Thymus (tissue), 11 donors: ENCODE measurements around the gene C19orf85. TPM values are rescaled to one million over a fixed set of nuclear protein-coding genes. Genes with fewer than 3 reads are reported as not detected.

Experiments used
- DNase-seq, 9 donors: peaks; one replicate each; pipeline ENCODE4 v3.0.0-alpha.2; 2013; ENCODE audit warnings: low spot score in 9 of 9, low read depth in 6 of 9, missing footprints in 1 of 9
- H3K27ac ChIP-seq, 2 donors: one replicate each; pipeline ENCODE4 v1.5.1; 2013; ENCODE audit warnings: control low read depth in 1 of 2, low read depth in 1 of 2, low read length in 1 of 2, mild to moderate bottlenecking in 1 of 2, moderate library complexity in 1 of 2
- H3K27me3 ChIP-seq, 2 donors: one replicate each; pipeline ENCODE4 v1.5.1; 2013; ENCODE audit warnings: low read length in 1 of 2; ENCODE audit not compliant: control insufficient read depth in 2 of 2, insufficient read depth in 1 of 2
- H3K36me3 ChIP-seq, 2 donors: one replicate each; pipeline ENCODE4 v1.5.1; 2013; ENCODE audit warnings: low read length in 1 of 2, mild to moderate bottlenecking in 1 of 2, moderate library complexity in 1 of 2; ENCODE audit not compliant: control insufficient read depth in 2 of 2, insufficient read depth in 2 of 2
- H3K4me1 ChIP-seq, 2 donors: one replicate each; pipeline ENCODE4 v1.5.1; 2013; ENCODE audit warnings: low read length in 2 of 2; ENCODE audit not compliant: control insufficient read depth in 2 of 2, insufficient read depth in 2 of 2
- H3K4me3 ChIP-seq, 2 donors: one replicate each; pipeline ENCODE4 v1.5.1; 2013; ENCODE audit warnings: low read length in 2 of 2, control low read depth in 1 of 2, mild to moderate bottlenecking in 1 of 2
- H3K9me3 ChIP-seq, 2 donors: one replicate each; pipeline ENCODE4 v1.5.1; 2013; ENCODE audit warnings: low read length in 1 of 2, mild to moderate bottlenecking in 1 of 2; ENCODE audit not compliant: control insufficient read depth in 2 of 2, insufficient read depth in 1 of 2
- WGBS: extraction: QIAGEN DNeasy Blood & Tissue Kit; methylation state at CpG from one replicate; pipeline ENCODE4 v1.1.7; 2013; 5-methylcytosine and 5-hydroxymethylcytosine counted together
- polyA plus RNA-seq: library from polyadenylated mRNA; stranded (reverse); fragments of 200-250 nt; gene quantifications from one replicate; pipeline ENCODE4 v1.2.3, GENCODE V29; 2013
- total RNA-seq: library from RNA; stranded (reverse); fragments of 120-200 nt; gene quantifications from one replicate; pipeline ENCODE4 v1.2.4, GENCODE V29; 2013
- donor health status: healthy.

The C19orf85 gene
- total and polyA plus RNA-seq, 2 donors: not detected

GRCh38 chr19:55463583-55464031, 944 bp downstream of the C19orf85 start:
- WGBS: 84% methylated on average over 15 of the region's 15 CpGs
- Histone ChIP-seq H3K9me3 (peaks cover 1 to 8% of the 10 kb centered on the region in 2 donors), H3K27me3 (peaks cover 2 to 40% of the 10 kb centered on the region in 2 donors), H3K4me3 (no peak overlapping the region), H3K36me3 (no peaks in the 10 kb centered on the region), H3K4me1 (peaks cover 15 to 20% of the 10 kb centered on the region in 2 donors), H3K27ac (no peak overlapping the region)
- no peak for DNase-seq

GRCh38 chr19:55462722-55463121, 1.8 kb downstream of the C19orf85 start:
- H3K36me3 ChIP-seq: no peaks in the 10 kb centered on the region
- H3K4me3 ChIP-seq: no peak overlapping the region
- WGBS: 93% methylated on average over 11 of the region's 11 CpGs
- H3K4me1 ChIP-seq: peaks cover 11 to 15% of the 10 kb centered on the region in 2 donors
- H3K9me3 ChIP-seq: peaks cover 1 to 8% of the 10 kb centered on the region in 2 donors
- peaks cover 2 to 37% of the 10 kb centered on the region in 2 donors for H3K27me3 ChIP-seq
- DNase-seq: no peak
- H3K27ac ChIP-seq: no peak overlapping the region

DNA sequence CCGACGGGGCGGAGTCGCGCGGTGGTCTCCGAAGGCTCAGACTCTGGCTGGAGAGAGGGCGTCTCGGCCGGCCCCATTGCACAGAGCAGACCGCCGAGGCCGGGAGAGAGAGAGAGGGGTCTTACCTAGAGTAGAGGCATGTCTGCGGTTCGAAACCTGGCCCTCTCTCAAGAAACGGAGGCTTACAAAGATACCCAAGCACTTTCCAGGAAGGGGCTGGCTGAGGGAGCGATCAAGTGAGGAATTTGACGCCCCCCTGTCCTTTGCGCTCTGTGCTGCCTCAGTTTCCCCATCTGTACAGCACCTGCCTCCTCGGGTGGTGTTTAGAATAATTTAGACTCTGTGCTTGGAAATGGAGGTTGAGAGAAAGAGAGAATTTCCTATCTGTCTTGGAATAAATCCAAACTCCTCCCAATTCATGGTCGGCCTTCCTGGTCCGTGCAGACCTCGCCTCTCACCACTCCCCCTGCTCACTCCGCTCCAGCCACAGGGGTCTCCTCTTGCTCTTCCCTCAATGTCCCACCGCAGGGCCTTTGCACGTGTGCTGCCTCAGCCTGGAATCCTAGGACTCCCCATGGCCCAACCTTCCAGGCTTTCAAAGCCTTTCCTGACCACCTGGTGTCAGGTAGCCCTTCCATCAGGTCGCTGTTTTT, 2.5 kb downstream of the C19orf85 start:
- Histone ChIP-seq H3K27me3 (peaks cover 2 to 33% of the 10 kb centered on the region in 2 donors), H3K36me3 (no peaks in the 10 kb centered on the region), H3K4me1 (peaks cover 11 to 15% of the 10 kb centered on the region in 2 donors), H3K4me3 (peak overlapping the region; percentile 50 to 62), H3K9me3 (peaks cover 1 to 8% of the 10 kb centered on the region in 2 donors), H3K27ac (peak overlapping the region; percentile 46 to 78)
- DNase-seq: no peak
- 12% methylated on average over 27 of the region's 27 CpGs for WGBS

DNA sequence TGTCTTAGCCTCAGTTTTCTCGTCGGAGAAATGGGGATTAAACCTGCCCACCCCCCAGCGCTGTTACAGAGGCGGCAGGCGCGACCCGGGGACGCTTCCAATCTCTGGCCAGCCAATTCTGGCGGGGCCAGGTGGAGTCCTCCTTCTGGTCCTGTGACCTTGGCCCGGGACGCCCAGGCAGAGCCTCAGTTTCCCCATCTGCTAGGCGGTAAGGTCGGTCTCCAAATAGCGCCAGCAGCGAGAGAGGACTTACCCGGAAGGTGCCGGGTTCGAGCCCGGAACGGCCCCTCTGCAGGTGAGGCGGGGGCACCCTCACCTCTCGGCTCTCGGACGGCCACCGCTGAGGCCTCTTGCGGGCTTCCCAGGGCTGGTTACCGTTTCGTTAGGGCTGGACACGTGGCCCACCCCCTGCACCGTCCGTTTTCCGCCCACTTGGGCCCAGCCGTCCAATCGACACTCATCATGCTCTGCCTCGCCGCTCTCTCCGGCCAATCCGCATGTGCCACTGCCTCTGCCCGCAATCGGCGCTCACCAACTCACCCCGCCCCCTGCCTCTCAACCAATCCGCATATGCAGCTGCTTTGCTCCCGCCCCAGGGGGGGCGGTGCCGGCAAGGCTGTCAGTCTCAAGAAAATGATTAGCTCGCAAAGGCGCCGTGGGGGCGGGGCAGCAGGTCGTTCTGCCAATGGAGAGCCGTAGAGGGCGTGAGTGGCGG, 3.1 kb downstream of the C19orf85 start, which contains the start of gene ISOC2:
Gene ISOC2 (minus strand): TSS at position 384 of the 715 bp plus-strand sequence. CDS start 5,156 bp downstream, outside the sequence.
- WGBS: under 1% methylated on average over 54 of the region's 54 CpGs
- H3K36me3 ChIP-seq: no peaks in the 10 kb centered on the region
- peaks cover 1 to 8% of the 10 kb centered on the region in 2 donors for H3K9me3 ChIP-seq
- peak; percentile 98 to 100 (median 99) for DNase-seq
- H3K27ac ChIP-seq: peak within 1 kb of the TSS; percentile 83 to 85
- H3K4me1 ChIP-seq: peaks cover 11 to 15% of the 10 kb centered on the region in 2 donors
- peaks cover 1 to 33% of the 10 kb centered on the region in 2 donors for H3K27me3 ChIP-seq
- peak within 1 kb of the TSS; percentile 62 to 84 for H3K4me3 ChIP-seq

DNA sequence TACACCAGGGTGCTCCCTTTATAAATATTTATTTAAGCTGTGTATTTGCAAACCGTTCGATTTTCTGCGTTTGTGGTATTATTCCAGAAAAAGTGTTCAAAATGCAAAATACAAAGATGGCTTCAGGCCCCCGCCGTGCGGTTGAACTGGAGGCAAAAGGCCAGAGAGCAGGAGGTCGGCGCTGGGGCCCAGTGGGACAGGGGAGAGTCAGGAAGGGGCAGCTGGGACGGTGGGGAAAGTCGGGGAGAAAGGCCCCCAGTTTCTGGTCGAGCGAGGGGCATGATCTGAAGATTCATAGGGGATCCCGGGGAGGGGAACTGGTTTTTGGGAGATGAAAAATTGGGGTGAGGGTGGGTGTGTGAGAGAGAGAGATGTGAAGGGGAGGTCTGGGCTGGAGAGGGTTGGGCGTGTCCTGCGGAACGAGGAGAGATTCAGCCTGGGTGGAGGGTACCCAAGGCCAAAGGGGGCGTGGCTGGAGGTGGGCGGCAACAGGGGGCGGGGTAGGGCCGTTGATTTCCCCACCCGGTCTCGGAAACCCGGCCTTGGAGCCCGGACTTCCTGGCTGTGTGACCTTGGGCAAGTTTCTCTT, 3.8 kb downstream of the C19orf85 start:
- Histone ChIP-seq H3K4me3 (peak overlapping the region; percentile 62 to 84), H3K27ac (peak overlapping the region in 1 of 2 donors; percentile 85), H3K4me1 (peaks cover 11 to 15% of the 10 kb centered on the region in 2 donors), H3K27me3 (peaks cover 0 to 29% of the 10 kb centered on the region in 2 donors), H3K9me3 (peaks cover 1 to 8% of the 10 kb centered on the region in 2 donors), H3K36me3 (peaks cover 0 to 4% of the 10 kb centered on the region in 2 donors)
- peak in 1 of 9 donors; percentile 36 for DNase-seq
- WGBS: 44% methylated on average over 23 of the region's 24 CpGs

DNA sequence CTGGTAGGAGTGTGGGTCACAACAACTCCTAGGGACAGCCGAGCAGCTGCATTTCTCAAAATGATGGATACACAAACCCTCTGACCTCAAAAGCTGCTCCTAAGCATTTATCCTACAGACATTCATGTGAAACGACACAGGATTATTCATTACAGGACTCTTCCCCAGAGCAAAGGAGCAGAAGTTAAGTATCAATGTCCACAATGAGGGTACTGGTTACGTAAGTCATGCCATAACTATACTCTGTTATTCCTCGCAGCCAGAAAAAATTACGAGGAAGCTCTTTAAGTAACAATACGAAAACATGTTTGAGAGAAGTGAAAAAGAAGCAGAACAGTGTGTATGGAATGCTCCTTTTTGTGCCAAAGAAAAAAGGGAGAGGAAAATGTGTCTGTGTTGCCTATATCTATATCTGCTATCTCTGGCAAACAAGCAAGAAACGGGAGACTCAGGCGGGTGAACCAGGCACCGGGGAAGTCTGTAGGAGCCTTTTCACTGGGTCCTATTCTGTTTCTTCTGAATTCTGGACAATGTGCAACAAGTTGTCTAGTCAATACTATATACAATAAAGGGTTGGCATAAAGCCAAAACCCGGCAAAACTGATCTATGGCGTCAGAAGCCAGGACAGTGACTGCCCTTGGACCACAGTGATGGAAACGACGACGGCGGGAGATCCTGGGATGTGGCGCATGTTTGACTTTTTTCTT, 4.4 kb downstream of the C19orf85 start:
- no peak for DNase-seq
- peaks cover 11 to 15% of the 10 kb centered on the region in 2 donors for H3K4me1 ChIP-seq
- WGBS: 87% methylated on average over 16 of the region's 16 CpGs
- H3K4me3 ChIP-seq: no peak overlapping the region
- no peak overlapping the region for H3K27ac ChIP-seq
- H3K36me3 ChIP-seq: peaks cover 0 to 4% of the 10 kb centered on the region in 2 donors
- H3K9me3 ChIP-seq: peaks cover 1 to 8% of the 10 kb centered on the region in 2 donors
- peaks cover 0 to 22% of the 10 kb centered on the region in 2 donors for H3K27me3 ChIP-seq

- H3K36me3 ChIP-seq: peaks cover 0 to 4% of the 10 kb centered on the region in 2 donors
- H3K9me3 ChIP-seq: peaks cover 1 to 8% of the 10 kb centered on the region in 2 donors
- H3K4me1 ChIP-seq: peaks cover 11 to 15% of the 10 kb centered on the region in 2 donors
- H3K27ac ChIP-seq: no peak overlapping the region
- DNase-seq: no peak
- peaks cover 0 to 18% of the 10 kb centered on the region in 2 donors for H3K27me3 ChIP-seq
- 88% methylated on average over 8 of the region's 8 CpGs for WGBS
- H3K4me3 ChIP-seq: no peak overlapping the region
Observed at GRCh38 chr19:55459551-55459949, 5.0 kb downstream of the C19orf85 start.

DNA sequence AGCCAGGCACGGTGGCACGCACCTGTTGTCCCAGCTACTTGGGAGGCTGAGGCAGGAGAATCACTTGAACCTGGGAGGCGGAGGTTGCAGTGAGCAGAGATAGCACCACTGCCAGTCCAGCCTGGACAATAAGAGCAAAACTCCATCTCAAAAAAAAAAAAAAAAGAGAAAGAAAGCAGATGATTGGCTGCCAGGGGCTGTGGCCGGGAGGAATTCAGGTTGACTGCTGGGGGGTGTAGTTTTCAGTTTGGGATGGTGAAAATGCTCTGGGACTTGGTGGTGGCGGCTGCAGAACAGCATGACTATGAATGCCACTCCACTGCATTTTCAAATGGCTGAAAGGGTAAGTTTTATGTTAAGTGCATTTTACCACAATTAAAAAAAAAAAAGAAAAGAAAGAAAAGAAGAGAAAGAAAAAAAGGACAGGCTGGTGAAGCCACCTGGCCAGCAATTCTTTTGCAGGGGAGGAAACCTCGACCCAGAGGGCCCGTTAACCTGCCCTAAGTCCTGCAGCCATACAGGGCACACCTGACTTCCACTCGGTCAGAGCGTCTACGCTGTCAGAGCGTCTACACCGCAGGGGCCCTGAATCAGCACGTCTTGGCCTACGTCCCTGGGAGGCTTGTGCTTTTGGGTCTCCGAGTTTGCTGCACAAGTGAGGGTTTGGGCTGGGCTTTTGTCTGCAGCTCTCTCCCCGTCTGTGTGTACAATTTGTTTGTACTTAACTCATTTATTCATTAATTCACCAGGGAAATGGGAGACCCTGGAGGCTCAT, 6.7 kb downstream of the C19orf85 start:
- H3K36me3 ChIP-seq: peaks cover 0 to 4% of the 10 kb centered on the region in 2 donors
- H3K27me3 ChIP-seq: peaks cover 0 to 18% of the 10 kb centered on the region in 2 donors
- H3K4me3 ChIP-seq: no peak overlapping the region
- no peak overlapping the region for H3K27ac ChIP-seq
- peaks cover 1 to 8% of the 10 kb centered on the region in 2 donors for H3K9me3 ChIP-seq
- peaks cover 11 to 15% of the 10 kb centered on the region in 2 donors for H3K4me1 ChIP-seq
- 85% methylated on average over 16 of the region's 16 CpGs for WGBS
- no peak for DNase-seq
